Activated naive CD4-positive, alpha-beta T cell treated with anti-CD3 and anti-CD28 coated beads for 36 hours (primary cell): ENCODE measurements around the gene ORM1. TPM values are rescaled to one million over a fixed set of nuclear protein-coding genes. Genes with fewer than 3 reads are reported as not detected.
A peak's percentile ranks its signal among the peaks of the same experiment; 100 is the strongest.
"Not testable (repeated sequence)": the region's sequence is repeated elsewhere in the genome, so short reads cannot be mapped to it uniquely, and the experiment has no call there.

Experiments used
- CTCF ChIA-PET: fragments of 350-600 bp; sonication (Branson Sonifier 250); formaldehyde crosslinking; loops from one replicate; lab custom pipeline; 2021; ENCODE audit warnings: antibody characterized with exemption; lab: Charles Lee
- DNase-seq: peaks from one replicate; pipeline ENCODE4 v3.0.0-alpha.2; 2020
- H3K27ac Mint-ChIP-seq: one replicate; pipeline ENCODE4 v1.8.0; 2021; ENCODE audit warnings: mild to moderate bottlenecking, mixed read lengths
- H3K27me3 Mint-ChIP-seq: one replicate; pipeline ENCODE4 v1.8.0; 2021; ENCODE audit warnings: low read depth, mixed read lengths
- H3K36me3 Mint-ChIP-seq: one replicate; pipeline ENCODE4 v1.8.0; 2021; ENCODE audit warnings: low read depth, mixed read lengths
- H3K4me1 Mint-ChIP-seq: one replicate; pipeline ENCODE4 v1.8.0; 2021; ENCODE audit warnings: low read depth, mixed read lengths
- H3K4me3 Mint-ChIP-seq: one replicate; pipeline ENCODE4 v1.8.0; 2021; ENCODE audit warnings: mild to moderate bottlenecking, moderate library complexity, mixed read lengths
- H3K9me3 Mint-ChIP-seq: one replicate; pipeline ENCODE4 v1.8.0; 2021; ENCODE audit warnings: mixed read lengths
- intact Hi-C: fragments of 100-400 bp; cut with micrococcal nuclease; formaldehyde crosslinking; loops from one replicate; pipeline ENCODE4 v1.15.1; 2023
- total RNA-seq, 2 experiments: library from RNA; stranded (reverse); gene quantifications; one replicate each; pipeline ENCODE4 v1.2.3, GENCODE V29; 2021

ORM1 gene
- total RNA-seq, 2 experiments from 2014 or later: not detected

DNA sequence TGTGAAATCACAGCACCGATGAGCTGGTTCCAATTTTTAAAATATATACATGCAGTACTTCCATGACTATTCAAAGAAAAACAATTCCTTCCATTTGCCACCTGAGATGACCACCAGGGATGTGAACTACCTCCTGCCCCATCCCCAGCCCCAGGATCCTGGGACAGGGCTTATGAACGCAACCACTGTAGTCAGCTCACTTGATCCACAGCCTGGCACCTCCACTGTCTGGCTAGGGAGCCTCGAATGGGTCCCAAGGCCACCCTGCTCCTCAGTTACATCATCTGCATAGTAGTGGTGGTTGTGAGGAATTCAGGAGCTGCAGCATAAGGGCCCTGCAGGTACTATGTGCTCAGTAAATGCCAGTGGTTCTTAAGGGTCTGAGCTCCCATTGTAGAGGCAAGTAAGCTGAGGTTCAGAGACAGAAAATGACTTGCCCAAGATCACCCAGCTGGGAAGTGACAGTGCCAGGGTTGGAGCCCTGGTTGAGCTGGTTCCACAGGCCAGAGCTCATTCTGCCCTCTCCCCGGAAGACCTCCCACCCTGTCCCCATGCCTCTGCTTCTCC lies 9.7 kb downstream of the ORM1 start:
- DNase-seq, H3K27me3 Mint-ChIP-seq, H3K9me3 Mint-ChIP-seq, CTCF ChIA-PET, H3K4me1 Mint-ChIP-seq, intact Hi-C loops, H3K27ac Mint-ChIP-seq, H3K4me3 Mint-ChIP-seq: not testable (repeated sequence)
- H3K36me3 Mint-ChIP-seq: peaks cover 23% of the 10 kb centered on the region

DNA sequence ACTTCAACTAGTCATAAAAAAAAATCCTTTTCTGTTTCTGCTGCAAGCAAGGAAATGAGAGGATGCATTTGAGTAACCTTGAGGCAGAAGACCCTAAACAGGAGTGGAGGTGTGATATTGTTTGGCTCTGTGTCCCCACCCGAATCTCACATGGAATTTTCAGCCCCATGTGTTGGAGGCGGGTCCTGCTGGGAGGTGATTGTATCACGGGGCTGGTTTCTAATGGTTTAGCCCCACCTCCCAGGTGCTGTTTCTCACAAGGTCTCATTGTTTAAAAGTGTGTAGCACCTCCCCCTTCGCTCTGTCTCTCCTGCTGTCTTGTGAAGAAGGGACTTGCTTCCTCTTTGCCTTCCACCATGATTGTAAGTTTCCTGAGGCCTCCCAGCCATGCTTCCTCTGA lies 10.8 kb downstream of the ORM1 start:
- H3K9me3 Mint-ChIP-seq, H3K4me1 Mint-ChIP-seq, H3K27ac Mint-ChIP-seq, H3K4me3 Mint-ChIP-seq, intact Hi-C loops, CTCF ChIA-PET, DNase-seq, H3K27me3 Mint-ChIP-seq: not testable (repeated sequence)
- peaks cover 29% of the 10 kb centered on the region for H3K36me3 Mint-ChIP-seq

GRCh38 chr9:114334490-114334889 lies 11.6 kb downstream of the ORM1 start:
- no peak overlapping the region for H3K4me3 Mint-ChIP-seq
- peaks cover 36% of the 10 kb centered on the region for H3K36me3 Mint-ChIP-seq
- CTCF ChIA-PET: no interaction called here
- H3K4me1 Mint-ChIP-seq: peaks cover 12% of the 10 kb centered on the region
- no peaks in the 10 kb centered on the region for H3K27me3 Mint-ChIP-seq
- intact Hi-C loops: no loop called here
- no peak for DNase-seq
- H3K27ac Mint-ChIP-seq: no peak overlapping the region
- H3K9me3 Mint-ChIP-seq: no peaks in the 10 kb centered on the region

GRCh38 chr9:114335745-114336144 lies 12.8 kb downstream of the ORM1 start:
- CTCF ChIA-PET: no interaction called here
- peaks cover 43% of the 10 kb centered on the region for H3K36me3 Mint-ChIP-seq
- no peaks in the 10 kb centered on the region for H3K9me3 Mint-ChIP-seq
- H3K27ac Mint-ChIP-seq: no peak overlapping the region
- DNase-seq: no peak
- no peak overlapping the region for H3K4me3 Mint-ChIP-seq
- no peaks in the 10 kb centered on the region for H3K27me3 Mint-ChIP-seq
- intact Hi-C loops: loop anchor here (5.0 kb wide), 1 partner anchor 37 kb away; no protein-coding TSS in a partner anchor
- peaks cover 12% of the 10 kb centered on the region for H3K4me1 Mint-ChIP-seq

DNA sequence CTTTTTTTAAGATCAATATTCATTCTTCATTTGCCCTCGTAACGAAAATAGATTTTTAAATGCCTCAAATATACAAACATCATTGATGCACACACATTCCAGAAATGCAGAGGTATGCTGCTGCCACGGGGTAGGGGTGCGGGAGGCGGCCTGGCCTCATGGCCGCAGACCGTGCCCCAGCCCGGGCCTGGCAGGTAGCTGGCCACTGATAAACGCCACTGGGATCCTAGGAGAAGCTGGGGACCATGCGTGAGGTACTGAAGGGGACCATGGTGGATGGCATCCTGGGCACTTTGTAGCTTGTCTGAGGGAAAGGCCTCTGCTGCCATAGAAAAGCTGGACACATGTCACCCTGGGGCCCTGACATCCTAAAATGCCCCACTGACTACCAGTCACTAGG lies 13.3 kb downstream of the ORM1 start:
- Mint-ChIP-seq H3K27me3 (no peaks in the 10 kb centered on the region), H3K36me3 (peaks cover 43% of the 10 kb centered on the region), H3K27ac (no peak overlapping the region), H3K4me3 (no peak overlapping the region), H3K4me1 (peaks cover 11% of the 10 kb centered on the region), H3K9me3 (no peaks in the 10 kb centered on the region)
- CTCF ChIA-PET: interaction anchor here (0.7 to 1.4 kb wide), 2 partner anchors 12 to 47 kb away, joined by 3 to 4 read pairs; no protein-coding TSS in a partner anchor
- no peak for DNase-seq
- intact Hi-C loops: loop anchor here (5.0 kb wide), 1 partner anchor 36 kb away; no protein-coding TSS in a partner anchor

DNA sequence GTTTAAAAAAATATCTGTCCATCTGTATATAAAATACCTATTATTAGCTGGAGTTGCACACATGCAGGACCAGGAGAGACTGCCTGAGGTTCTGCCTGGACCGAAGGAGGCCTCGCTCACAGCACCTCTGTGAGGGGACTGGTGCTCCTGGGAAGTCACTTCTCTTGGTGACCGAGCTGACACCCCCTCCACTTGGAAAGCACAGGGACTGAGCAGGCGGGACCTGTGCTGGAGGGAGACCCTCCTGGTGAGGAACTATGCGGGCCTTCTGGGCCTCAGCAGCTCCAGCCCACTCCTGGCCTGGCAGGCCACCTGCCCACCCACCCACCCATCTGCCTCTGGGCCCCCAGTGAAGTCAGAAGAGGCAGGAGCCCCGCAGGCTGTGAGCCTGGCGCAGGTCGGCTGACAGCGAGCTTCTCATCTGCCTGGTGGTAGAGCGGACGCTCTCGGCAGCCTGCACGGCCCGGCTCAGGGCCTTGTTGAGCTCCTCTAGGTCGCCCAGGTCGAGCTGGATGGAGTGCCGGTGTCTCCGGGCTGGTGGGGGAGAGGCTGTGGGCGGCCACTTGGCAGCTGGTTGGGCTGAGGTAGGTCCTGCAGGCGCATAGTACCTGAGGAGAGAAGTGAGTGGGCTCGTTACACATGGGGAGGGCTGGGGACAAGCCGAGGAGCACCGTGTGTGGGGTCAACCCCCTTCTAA lies 13.9 kb downstream of the ORM1 start:
- CTCF ChIA-PET: interaction anchor here (0.7 to 1.4 kb wide), 2 partner anchors 11 to 46 kb away, joined by 3 to 4 read pairs; no protein-coding TSS in a partner anchor
- Mint-ChIP-seq H3K9me3 (no peaks in the 10 kb centered on the region), H3K4me1 (peaks cover 12% of the 10 kb centered on the region), H3K27me3 (no peaks in the 10 kb centered on the region), H3K36me3 (peaks cover 50% of the 10 kb centered on the region), H3K27ac (peak overlapping the region; percentile 30), H3K4me3 (no peak overlapping the region)
- no peak for DNase-seq
- intact Hi-C loops: loop anchor here (5.0 kb wide), 1 partner anchor 35 kb away; no protein-coding TSS in a partner anchor

GRCh38 chr9:114338187-114338586 lies 15.3 kb downstream of the ORM1 start:
- H3K27ac Mint-ChIP-seq: peak overlapping the region; percentile 43
- no peak for DNase-seq
- CTCF ChIA-PET: interaction anchor here (0.6 to 3.7 kb wide), 13 partner anchors 9 to 1181 kb away, joined by 3 to 46 read pairs (median 4); partner anchors contain the start of gene AKNA
- intact Hi-C loops: loop anchor here (5.0 kb wide), 1 partner anchor 34 kb away; no protein-coding TSS in a partner anchor
- peaks cover 12% of the 10 kb centered on the region for H3K4me1 Mint-ChIP-seq
- H3K9me3 Mint-ChIP-seq: no peaks in the 10 kb centered on the region
- H3K27me3 Mint-ChIP-seq: no peaks in the 10 kb centered on the region
- H3K36me3 Mint-ChIP-seq: peaks cover 54% of the 10 kb centered on the region
- no peak overlapping the region for H3K4me3 Mint-ChIP-seq

GRCh38 chr9:114339130-114339908 lies 16.4 kb downstream of the ORM1 start:
- CTCF ChIA-PET: interaction anchor here (0.6 to 3.7 kb wide), 13 partner anchors 8 to 571 kb away, joined by 3 to 46 read pairs (median 4); partner anchors contain the start of gene AKNA
- Mint-ChIP-seq H3K27ac (peak overlapping the region; percentile 66), H3K4me1 (peaks cover 15% of the 10 kb centered on the region), H3K4me3 (no peak overlapping the region), H3K27me3 (no peaks in the 10 kb centered on the region), H3K36me3 (peaks cover 62% of the 10 kb centered on the region), H3K9me3 (no peaks in the 10 kb centered on the region)
- intact Hi-C loops: loop anchor here (1.0 to 5.0 kb wide), 6 partner anchors 33 to 314 kb away; no protein-coding TSS in a partner anchor
- peak; percentile 66 for DNase-seq

GRCh38 chr9:114341152-114341830 lies 18.4 kb downstream of the ORM1 start:
- H3K27me3 Mint-ChIP-seq: no peaks in the 10 kb centered on the region
- H3K36me3 Mint-ChIP-seq: peaks cover 68% of the 10 kb centered on the region
- peak overlapping the region; percentile 59 for H3K27ac Mint-ChIP-seq
- no peak overlapping the region for H3K4me3 Mint-ChIP-seq
- intact Hi-C loops: no loop called here
- H3K9me3 Mint-ChIP-seq: no peaks in the 10 kb centered on the region
- DNase-seq: no peak
- H3K4me1 Mint-ChIP-seq: peaks cover 13% of the 10 kb centered on the region
- CTCF ChIA-PET: interaction anchor here (0.7 to 3.7 kb wide), 5 partner anchors 20 to 54 kb away, joined by 3 to 46 read pairs (median 4); partner anchors contain the start of gene AKNA

DNA sequence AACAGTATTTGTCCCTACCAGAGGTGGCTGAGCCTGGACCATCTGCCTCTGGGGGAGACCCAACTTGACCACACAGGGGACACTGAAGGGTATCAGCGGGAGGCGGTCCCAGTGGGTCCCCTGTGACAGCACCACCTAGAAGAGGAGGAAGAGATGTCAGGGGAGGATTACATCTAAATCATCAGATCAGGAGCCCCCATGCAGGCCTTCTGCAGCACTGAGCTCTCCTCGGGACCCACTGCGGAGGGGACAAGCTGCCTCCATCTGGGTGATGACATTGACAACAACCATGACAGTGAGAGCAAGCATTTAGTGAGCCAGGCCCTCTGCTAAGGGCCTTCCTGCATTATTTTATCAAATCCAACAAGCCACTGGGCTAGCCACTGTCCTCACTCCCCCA lies 19.1 kb downstream of the ORM1 start:
- CTCF ChIA-PET: interaction anchor here (0.6 to 1.5 kb wide), 3 partner anchors 43 to 258 kb away, joined by 3 read pairs; no protein-coding TSS in a partner anchor
- intact Hi-C loops: no loop called here
- Mint-ChIP-seq H3K36me3 (peaks cover 70% of the 10 kb centered on the region), H3K27ac (peak overlapping the region; percentile 59), H3K27me3 (no peaks in the 10 kb centered on the region), H3K4me1 (peaks cover 15% of the 10 kb centered on the region), H3K4me3 (no peak overlapping the region), H3K9me3 (no peaks in the 10 kb centered on the region)
- no peak for DNase-seq

GRCh38 chr9:114342755-114343440 lies 20.0 kb downstream of the ORM1 start:
- H3K9me3 Mint-ChIP-seq: no peaks in the 10 kb centered on the region
- no peak for DNase-seq
- H3K4me3 Mint-ChIP-seq: no peak overlapping the region
- intact Hi-C loops: no loop called here
- H3K4me1 Mint-ChIP-seq: peaks cover 17% of the 10 kb centered on the region
- peak overlapping the region; percentile 66 for H3K27ac Mint-ChIP-seq
- CTCF ChIA-PET: interaction anchor here (0.6 kb wide), 1 partner anchor 259 kb away, joined by 3 read pairs; no protein-coding TSS in a partner anchor
- H3K36me3 Mint-ChIP-seq: peaks cover 67% of the 10 kb centered on the region
- no peaks in the 10 kb centered on the region for H3K27me3 Mint-ChIP-seq
